GM12873 (cell line): ENCODE data around the gene COLEC11.

Experiments used
- TF ChIP-seq, protein P1 (sequence below): IDR thresholded peaks from 2 replicates; pipeline ENCODE4 v1.5.1; 2012; ENCODE audit warnings: low read depth, mild to moderate bottlenecking, moderate library complexity, low read length, control low read depth; ENCODE audit not compliant: insufficient read depth; ENCODE audit errors: missing control alignments

COLEC11 gene

GRCh38 chr2:3594493-3595281 lies at the start of gene COLEC11:
Gene COLEC11 (plus strand): TSS chr2:3595112. CDS start chr2:3604341, 9,229 bp downstream.
- TF ChIP-seq, protein P1, sequence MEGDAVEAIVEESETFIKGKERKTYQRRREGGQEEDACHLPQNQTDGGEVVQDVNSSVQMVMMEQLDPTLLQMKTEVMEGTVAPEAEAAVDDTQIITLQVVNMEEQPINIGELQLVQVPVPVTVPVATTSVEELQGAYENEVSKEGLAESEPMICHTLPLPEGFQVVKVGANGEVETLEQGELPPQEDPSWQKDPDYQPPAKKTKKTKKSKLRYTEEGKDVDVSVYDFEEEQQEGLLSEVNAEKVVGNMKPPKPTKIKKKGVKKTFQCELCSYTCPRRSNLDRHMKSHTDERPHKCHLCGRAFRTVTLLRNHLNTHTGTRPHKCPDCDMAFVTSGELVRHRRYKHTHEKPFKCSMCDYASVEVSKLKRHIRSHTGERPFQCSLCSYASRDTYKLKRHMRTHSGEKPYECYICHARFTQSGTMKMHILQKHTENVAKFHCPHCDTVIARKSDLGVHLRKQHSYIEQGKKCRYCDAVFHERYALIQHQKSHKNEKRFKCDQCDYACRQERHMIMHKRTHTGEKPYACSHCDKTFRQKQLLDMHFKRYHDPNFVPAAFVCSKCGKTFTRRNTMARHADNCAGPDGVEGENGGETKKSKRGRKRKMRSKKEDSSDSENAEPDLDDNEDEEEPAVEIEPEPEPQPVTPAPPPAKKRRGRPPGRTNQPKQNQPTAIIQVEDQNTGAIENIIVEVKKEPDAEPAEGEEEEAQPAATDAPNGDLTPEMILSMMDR = no peak

DNA sequence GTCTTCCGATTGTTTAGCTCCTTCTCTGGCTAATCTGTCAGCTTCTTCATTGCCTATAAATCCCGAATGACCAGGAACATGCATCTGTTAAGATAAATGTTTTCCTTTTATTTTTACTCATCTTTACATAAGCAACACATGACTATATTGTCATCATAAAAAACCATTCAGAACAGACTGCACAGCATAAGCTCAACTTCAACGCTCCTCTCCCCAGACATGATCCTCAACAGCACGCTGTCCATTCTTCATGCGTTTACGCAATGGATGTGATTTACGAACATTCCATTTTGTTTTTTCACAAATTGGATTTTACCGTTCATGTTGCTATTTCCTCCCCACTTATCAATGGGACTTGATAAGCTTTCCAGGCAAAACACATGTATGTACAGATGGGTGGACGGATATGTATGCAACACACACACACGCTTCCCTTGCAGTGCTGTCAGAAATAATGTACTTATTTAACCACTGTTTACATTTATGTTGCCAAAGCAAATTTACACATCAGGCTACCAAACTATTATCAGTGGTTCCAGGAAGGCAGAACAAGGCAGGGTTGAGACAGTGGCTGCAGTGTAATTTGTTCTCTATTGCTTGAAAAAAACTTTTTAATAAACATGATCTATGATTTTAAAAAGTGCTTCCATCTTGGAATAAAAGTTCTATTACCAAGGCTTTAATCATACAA lies 49.0 kb upstream of the COLEC11 start:
- TF ChIP-seq, protein P1 = no peak

DNA sequence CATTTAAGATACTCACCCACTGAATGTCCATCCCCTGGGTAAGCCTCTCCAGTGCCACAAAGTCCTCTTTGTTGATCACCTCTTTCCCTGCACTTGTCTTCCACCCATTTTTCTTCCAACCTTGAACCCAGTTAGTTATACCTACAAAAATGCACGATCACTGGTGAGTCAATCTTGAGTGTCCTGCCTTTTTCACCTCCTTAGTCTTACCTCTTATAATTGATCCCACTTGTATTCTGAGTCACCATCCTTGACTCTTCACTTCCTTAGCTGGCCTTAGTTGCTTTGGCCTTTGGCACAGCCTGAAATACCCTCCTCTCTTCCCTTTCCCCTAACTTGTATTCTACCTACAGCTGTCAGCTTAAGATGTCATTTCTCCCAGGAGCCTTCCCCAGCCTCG lies 47.0 kb upstream of the COLEC11 start:
- TF ChIP-seq, protein P1 = no peak

- TF ChIP-seq, protein P1 = no peak
Observed at GRCh38 chr2:3553946-3554345, 41.0 kb upstream of the COLEC11 start.

DNA sequence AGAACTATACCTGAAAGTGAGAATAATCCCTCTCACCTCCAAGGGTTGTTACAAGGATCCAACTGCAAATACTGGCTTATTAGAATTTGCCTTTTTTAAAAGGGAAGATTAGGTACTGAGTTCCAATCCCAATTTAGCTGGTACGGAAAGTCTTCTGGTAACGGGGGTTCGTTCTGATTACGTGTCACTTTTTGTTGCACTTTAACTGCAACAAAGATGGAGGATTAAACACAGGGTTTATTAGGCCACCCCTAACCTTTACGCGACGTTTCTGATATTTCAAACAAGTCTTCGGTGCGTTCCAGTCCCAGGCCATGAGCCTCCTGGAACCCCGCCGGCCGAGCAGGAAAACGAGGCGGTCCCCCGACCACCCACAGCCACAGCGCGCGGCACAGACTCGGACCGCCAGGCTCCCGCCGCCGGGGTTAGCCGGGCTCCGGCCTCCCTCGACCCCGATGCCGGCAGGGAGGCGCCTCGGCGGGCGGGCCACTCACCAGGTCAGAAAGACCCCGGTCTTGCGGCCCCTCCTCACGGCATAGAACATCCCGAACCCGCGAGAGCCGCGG lies 37.2 kb upstream of the COLEC11 start:
- TF ChIP-seq, protein P1 = no peak

GRCh38 chr2:3558205-3559014 lies 36.5 kb upstream of the COLEC11 start, which contains the start of gene RNASEH1:
Gene RNASEH1 (minus strand): TSS chr2:3558333. CDS start chr2:3558260, 73 bp downstream.
- TF ChIP-seq, protein P1 = no peak
